Keratinocyte (primary cell): ENCODE measurements around the gene DLG1.

Experiments
- EZH2 ChIP-seq: IDR thresholded peaks from one replicate; pipeline ENCODE4 v1.6.1; 2012; ENCODE audit warnings: inconsistent platforms, mild to moderate bottlenecking, low read length, moderate library complexity
- TF ChIP-seq, protein P1 (sequence below), 3 experiments: IDR thresholded peaks in 1 of 3; conservative IDR thresholded peaks in 1 of 3; optimal IDR thresholded peaks in 1 of 3; 2 replicates in 2 of 3; 3 replicates in 1 of 3; pipeline versions ENCODE3 to v1.5.1; 2011; ENCODE audit warnings: low read length in 3 of 3, mild to moderate bottlenecking in 3 of 3, moderate library complexity in 2 of 3, control low read depth in 1 of 3, inconsistent platforms in 1 of 3; ENCODE audit not compliant: insufficient read depth in 2 of 3; ENCODE audit errors: extremely low read depth in 1 of 3

DNA sequence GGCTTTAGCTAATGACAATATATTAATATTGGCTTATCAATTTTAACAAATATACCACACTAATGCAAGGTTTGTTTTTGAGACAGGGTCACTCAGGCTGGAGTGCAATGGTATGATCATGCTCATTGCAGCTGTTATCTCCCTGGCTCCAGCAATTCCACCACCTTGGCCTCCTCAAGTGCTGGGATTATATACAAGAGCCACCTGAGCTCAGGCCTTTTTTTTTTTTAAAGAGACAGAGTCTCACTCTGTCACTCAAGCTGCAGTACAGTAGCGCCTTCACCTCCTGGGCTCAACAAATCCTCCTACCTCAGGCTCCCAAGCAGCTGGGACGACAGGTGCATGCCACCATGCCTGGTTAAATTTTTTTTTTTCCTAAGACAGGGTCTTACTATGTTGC, 11.7 kb downstream of the DLG1 start:
- TF ChIP-seq, protein P1, sequence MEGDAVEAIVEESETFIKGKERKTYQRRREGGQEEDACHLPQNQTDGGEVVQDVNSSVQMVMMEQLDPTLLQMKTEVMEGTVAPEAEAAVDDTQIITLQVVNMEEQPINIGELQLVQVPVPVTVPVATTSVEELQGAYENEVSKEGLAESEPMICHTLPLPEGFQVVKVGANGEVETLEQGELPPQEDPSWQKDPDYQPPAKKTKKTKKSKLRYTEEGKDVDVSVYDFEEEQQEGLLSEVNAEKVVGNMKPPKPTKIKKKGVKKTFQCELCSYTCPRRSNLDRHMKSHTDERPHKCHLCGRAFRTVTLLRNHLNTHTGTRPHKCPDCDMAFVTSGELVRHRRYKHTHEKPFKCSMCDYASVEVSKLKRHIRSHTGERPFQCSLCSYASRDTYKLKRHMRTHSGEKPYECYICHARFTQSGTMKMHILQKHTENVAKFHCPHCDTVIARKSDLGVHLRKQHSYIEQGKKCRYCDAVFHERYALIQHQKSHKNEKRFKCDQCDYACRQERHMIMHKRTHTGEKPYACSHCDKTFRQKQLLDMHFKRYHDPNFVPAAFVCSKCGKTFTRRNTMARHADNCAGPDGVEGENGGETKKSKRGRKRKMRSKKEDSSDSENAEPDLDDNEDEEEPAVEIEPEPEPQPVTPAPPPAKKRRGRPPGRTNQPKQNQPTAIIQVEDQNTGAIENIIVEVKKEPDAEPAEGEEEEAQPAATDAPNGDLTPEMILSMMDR (optimal IDR thresholded peaks at IDR 0.05 in 1 of 3, IDR thresholded peaks at IDR 0.05 in 1 of 3, conservative IDR thresholded peaks at IDR 0.05 in 1 of 3; ENCODE audit: extremely low read depth in 1 of 3, insufficient read depth in 2 of 3, low read length in 3 of 3), result no peak
- TF ChIP-seq EZH2, result no peak
